Gastrocnemius medialis (tissue), 4 donors: Measurements from ENCODE around the gene WFDC12. TPM values are rescaled to one million over a fixed set of nuclear protein-coding genes. Genes with fewer than 3 reads are reported as not detected.

Experiments
- ATAC-seq, 2 donors: fragments of 150-250 bp; one replicate each; pipeline ENCODE4 v1.9.1; 2016
- DNase-seq, 2 donors: peaks; one replicate each; pipeline ENCODE4 v3.0.0-alpha.2; 2019
- H3K27ac ChIP-seq, 4 donors: fragments of 200-600 bp; sonication (generic); 1 replicate in 1 of 4; 2 replicates in 3 of 4; pipeline ENCODE4 v1.5.1; 2016 to 2018; ENCODE audit warnings: mild to moderate bottlenecking in 2 of 4, moderate library complexity in 1 of 4
- H3K27me3 ChIP-seq, 3 donors: fragments of 200-600 bp; sonication (generic) in 2 of 3; 1 replicate in 1 of 3; 2 replicates in 2 of 3; pipeline versions ENCODE4 v1.5.1 to v1.6.0; 2016 to 2019; ENCODE audit warnings: mild to moderate bottlenecking in 1 of 3, moderate library complexity in 1 of 3
- H3K36me3 ChIP-seq, 2 donors: fragments of 200-600 bp; sonication (generic) in 1 of 2; one replicate each; pipeline ENCODE4 v1.5.1; 2017 to 2018
- H3K4me1 ChIP-seq, 2 donors: fragments of 200-600 bp; sonication (generic) in 1 of 2; one replicate each; pipeline ENCODE4 v1.5.1; 2016 to 2017; ENCODE audit warnings: mild to moderate bottlenecking in 2 of 2
- H3K4me3 ChIP-seq, 4 donors: fragments of 200-600 bp; sonication (generic) in 3 of 4; 1 replicate in 1 of 4; 2 replicates in 3 of 4; pipeline ENCODE4 v1.5.1; 2016 to 2019; ENCODE audit warnings: mild to moderate bottlenecking in 2 of 4
- H3K9me3 ChIP-seq, 3 donors: fragments of 200-600 bp; sonication (generic) in 2 of 3; 1 replicate in 1 of 3; 2 replicates in 2 of 3; pipeline ENCODE4 v1.5.1; 2016 to 2019
- CTCF ChIP-seq, 5 experiments: fragments of 450-650 bp in 3 of 5; fragments of 200-600 bp in 2 of 5; sonication (generic) in 2 of 5; IDR thresholded peaks in 4 of 5; conservative IDR thresholded peaks in 1 of 5; 1 replicate in 4 of 5; 2 replicates in 1 of 5; pipeline ENCODE4 v1.5.1; 2016 to 2019; ENCODE audit warnings: antibody characterized with exemption in 5 of 5, mild to moderate bottlenecking in 3 of 5, moderate library complexity in 3 of 5
- POLR2A ChIP-seq, 2 donors: fragments of 450-650 bp; IDR thresholded peaks; one replicate each; pipeline ENCODE4 v1.6.1; 2017; ENCODE audit warnings: antibody characterized with exemption in 2 of 2, mild to moderate bottlenecking in 2 of 2, moderate library complexity in 2 of 2
- in situ Hi-C, 4 donors: fragments of 200-750 bp; cut with MboI; loops; one replicate each; pipeline versions ENCODE4 v1.15.0 to v1.8.0; 2017; ENCODE audit warnings: low sequenced_read_pairs in 4 of 4
- intact Hi-C: fragments of 100-400 bp; cut with DNase I; formaldehyde crosslinking; loops from one replicate; pipeline ENCODE4 v1.15.1; 2023; ENCODE audit warnings: low total_unique reads
- total RNA-seq, 4 donors: library from RNA; depleted of rRNA; stranded (reverse); fragments of >200 nt; gene quantifications; one replicate each; pipeline versions ENCODE4 v1.1.0 to v1.2.3, GENCODE V29; 2016

WFDC12 gene
- total RNA-seq, 4 donors from 2014 or later: not detected

DNA sequence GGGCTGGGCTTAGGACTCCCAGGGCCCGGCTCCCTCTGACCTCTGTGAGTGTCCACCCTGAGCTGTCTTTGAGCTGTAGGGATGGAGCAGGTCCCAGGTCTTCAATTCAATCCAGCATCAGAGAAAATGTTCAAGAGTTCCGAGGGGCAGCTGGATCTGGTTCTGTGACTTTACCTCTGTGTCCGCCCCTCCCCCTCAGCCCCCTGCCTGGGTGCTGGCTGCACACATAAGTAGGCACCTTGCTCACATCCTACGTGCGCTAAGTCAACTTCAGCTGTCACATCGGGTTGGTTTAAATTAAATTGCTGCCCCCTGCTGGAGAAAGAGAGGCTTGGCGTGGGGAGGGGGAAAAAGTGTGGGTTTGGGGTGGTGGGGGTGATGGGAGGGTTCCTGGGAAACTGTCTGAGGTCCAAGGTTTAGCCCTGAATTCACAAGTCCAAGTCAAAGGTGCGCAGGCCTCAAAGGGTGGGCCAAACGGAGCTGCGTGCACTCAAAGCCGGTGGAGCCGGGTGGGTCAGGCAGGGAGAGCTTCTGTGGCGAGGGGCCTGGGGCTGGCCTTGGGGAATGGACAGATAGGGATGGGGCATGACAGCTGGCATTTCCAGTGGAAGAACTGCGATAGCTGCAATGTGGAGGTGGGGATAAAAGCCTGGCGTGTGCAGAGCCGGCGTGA lies 12.3 kb downstream of the WFDC12 start:
- ATAC-seq (no peak), DNase-seq (no peak)
- no peak overlapping the region for H3K27ac ChIP-seq
- H3K4me3 ChIP-seq: no peak overlapping the region
- intact Hi-C loops (no loop called here), in situ Hi-C loops (no loop called here)
- H3K4me1 ChIP-seq: no peaks in the 10 kb centered on the region
- TF ChIP-seq CTCF (IDR thresholded peaks at IDR 0.05 in 4 of 5, conservative IDR thresholded peaks at IDR 0.05 in 1 of 5) (peak in 2 of 5 experiments; percentile 26 to 45), POLR2A (IDR thresholded peaks at IDR 0.05) (no peak)
- no peaks in the 10 kb centered on the region for H3K36me3 ChIP-seq
- no peaks in the 10 kb centered on the region for H3K9me3 ChIP-seq
- peaks cover 0 to 10% (median 0%) of the 10 kb centered on the region in 3 donors for H3K27me3 ChIP-seq

- no peak for DNase-seq
- H3K4me1 ChIP-seq: no peaks in the 10 kb centered on the region
- peaks cover 0 to 7% (median 0%) of the 10 kb centered on the region in 3 donors for H3K27me3 ChIP-seq
- no peaks in the 10 kb centered on the region for H3K36me3 ChIP-seq
- TF ChIP-seq POLR2A (IDR thresholded peaks at IDR 0.05): no peak
- TF ChIP-seq CTCF (IDR thresholded peaks at IDR 0.05 in 4 of 5, conservative IDR thresholded peaks at IDR 0.05 in 1 of 5): no peak
- no peaks in the 10 kb centered on the region for H3K9me3 ChIP-seq
- no peak for ATAC-seq
- in situ Hi-C loops (no loop called here), intact Hi-C loops (no loop called here)
- no peak overlapping the region for H3K27ac ChIP-seq
- no peak overlapping the region for H3K4me3 ChIP-seq
Observed at GRCh38 chr20:45111285-45111684, 13.0 kb downstream of the WFDC12 start.

- in situ Hi-C loops (no loop called here), intact Hi-C loops (no loop called here)
- H3K9me3 ChIP-seq: no peaks in the 10 kb centered on the region
- H3K36me3 ChIP-seq: no peaks in the 10 kb centered on the region
- TF ChIP-seq CTCF (IDR thresholded peaks at IDR 0.05 in 4 of 5, conservative IDR thresholded peaks at IDR 0.05 in 1 of 5): no peak
- TF ChIP-seq POLR2A (IDR thresholded peaks at IDR 0.05): no peak
- H3K4me1 ChIP-seq: no peaks in the 10 kb centered on the region
- H3K27me3 ChIP-seq: peaks cover 0 to 12% (median 0%) of the 10 kb centered on the region in 3 donors
- no peak for ATAC-seq
- H3K27ac ChIP-seq: no peak overlapping the region
- DNase-seq: no peak
- H3K4me3 ChIP-seq: no peak overlapping the region
Observed at GRCh38 chr20:45110301-45110700, 14.0 kb downstream of the WFDC12 start.

DNA sequence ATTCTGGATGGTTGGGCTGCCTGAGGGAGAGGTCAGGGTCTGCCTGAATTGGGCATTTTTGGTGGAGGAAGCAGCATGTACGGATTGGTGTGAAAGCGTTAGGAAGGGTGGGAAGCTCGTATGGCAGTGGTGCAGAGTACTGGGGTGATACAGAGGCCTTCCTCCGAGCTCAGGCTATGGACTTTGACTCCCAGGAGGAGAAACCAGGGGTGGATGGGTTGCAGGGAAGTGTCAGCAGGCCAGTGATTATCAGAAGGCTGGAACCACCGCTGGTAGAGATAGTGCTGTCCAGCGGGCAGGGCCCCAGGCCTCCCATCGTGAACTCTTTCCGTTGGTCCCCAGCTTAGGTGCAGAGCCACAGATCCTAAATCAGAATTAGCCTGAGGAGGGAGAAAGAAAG lies 14.6 kb downstream of the WFDC12 start:
- no peak for TF ChIP-seq CTCF (IDR thresholded peaks at IDR 0.05 in 4 of 5, conservative IDR thresholded peaks at IDR 0.05 in 1 of 5)
- Histone ChIP-seq H3K27ac (no peak overlapping the region), H3K27me3 (peaks cover 0 to 12% (median 0%) of the 10 kb centered on the region in 3 donors), H3K36me3 (no peaks in the 10 kb centered on the region), H3K4me3 (no peak overlapping the region), H3K9me3 (no peaks in the 10 kb centered on the region), H3K4me1 (no peaks in the 10 kb centered on the region)
- intact Hi-C loops (no loop called here), in situ Hi-C loops (no loop called here)
- DNase-seq (no peak), ATAC-seq (no peak)

DNA sequence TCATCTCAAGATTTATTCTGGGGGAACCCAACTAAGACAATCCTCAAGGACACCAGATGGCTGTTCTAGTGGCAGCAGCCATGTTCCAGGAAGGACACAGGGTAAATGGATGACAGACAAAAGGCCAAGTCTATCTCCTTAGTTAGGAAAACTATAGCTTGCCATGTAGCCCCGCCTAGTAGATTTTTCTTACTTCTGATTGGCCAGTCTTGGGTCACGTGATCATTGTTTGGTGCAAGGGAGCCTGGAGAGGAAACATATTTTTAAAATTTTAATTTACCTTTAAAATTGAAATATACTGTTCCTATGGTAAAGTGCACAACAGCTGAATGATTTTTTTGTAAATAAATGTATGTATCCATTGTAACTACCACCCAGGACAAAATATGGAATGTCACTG lies 18.9 kb downstream of the WFDC12 start:
- Histone ChIP-seq H3K4me3 (no peak overlapping the region), H3K27me3 (peaks cover 14 to 19% (median 18%) of the 10 kb centered on the region in 3 donors), H3K36me3 (no peaks in the 10 kb centered on the region), H3K4me1 (no peaks in the 10 kb centered on the region), H3K9me3 (no peaks in the 10 kb centered on the region), H3K27ac (no peak overlapping the region)
- no peak for DNase-seq
- in situ Hi-C loops (no loop called here), intact Hi-C loops (no loop called here)
- ATAC-seq: no peak
- TF ChIP-seq CTCF (IDR thresholded peaks at IDR 0.05 in 4 of 5, conservative IDR thresholded peaks at IDR 0.05 in 1 of 5) (no peak), POLR2A (IDR thresholded peaks at IDR 0.05) (no peak)
